HepG2 (cell line): ENCODE results near the gene TARM1. TPM values are rescaled to one million over a fixed set of nuclear protein-coding genes. Genes with fewer than 3 reads are reported as not detected.

Experiments
- ATAC-seq: fragments of 200-7000 bp; cut with Tn5 transposase; 3 replicates; pipeline ENCODE4 v1.9.1; 2020; ENCODE audit warnings: mild to moderate bottlenecking, moderate library complexity
- BruUV-seq: library from RNA; stranded (reverse); fragments of 400-500 nt; replicated peaks from 2 replicates; lab custom pipeline; 2021; lab: Mats Ljungman, UMichigan
- CTCF ChIA-PET: fragments of 300-600 bp; formaldehyde crosslinking; extraction: SDS; loops from one replicate; lab custom pipeline; 2021; ENCODE audit warnings: low total read pairs, inconsistent platforms, low intra/inter-chr PET ratio; lab: Yijun Ruan, JAX
- POLR2A ChIA-PET: fragments of 350-600 bp; sonication (Branson Sonifier 250); formaldehyde crosslinking; loops from one replicate; lab custom pipeline; 2020; ENCODE audit warnings: antibody characterized with exemption, inconsistent platforms; lab: Yijun Ruan, JAX
- DNase-seq: peaks from one replicate; pipeline ENCODE4 v3.0.0-alpha.2; 2015; ENCODE audit warnings: low spot score
- FAIRE-seq: peaks from 3 replicates; lab custom pipeline; 2011; peaks lifted over from hg19 to GRCh38; lab: Jason Lieb, UNC
- H2AFZ ChIP-seq: one replicate; pipeline ENCODE4 v1.6.1; 2011; ENCODE audit warnings: low read length, inconsistent platforms
- H3K27ac ChIP-seq: fragments of 300-600 bp; 3 replicates; pipeline ENCODE4 v1.8.0; 2011; ENCODE audit warnings: mixed run types, mild to moderate bottlenecking, mixed read lengths, low read length, inconsistent platforms; ENCODE audit not compliant: insufficient read depth; ENCODE audit errors: extremely low read length
- H3K27me3 ChIP-seq, 2 experiments: fragments of 200-600 bp in 1 of 2; 2 replicates in 1 of 2; 3 replicates in 1 of 2; pipeline versions ENCODE4 v1.6.0 to v1.8.0; 2011; ENCODE audit warnings: low read length in 2 of 2, mild to moderate bottlenecking in 2 of 2, moderate library complexity in 2 of 2, inconsistent platforms in 1 of 2; ENCODE audit not compliant: insufficient read depth in 2 of 2, control insufficient read depth in 1 of 2
- H3K36me3 ChIP-seq, 2 experiments: fragments of 200-600 bp in 1 of 2; replicated peaks in 1 of 2; 2 replicates in 1 of 2; 3 replicates in 1 of 2; pipeline versions ENCODE4 v1.5.1 to v1.8.0; 2011; ENCODE audit warnings: low read length in 2 of 2, inconsistent platforms in 1 of 2; ENCODE audit not compliant: insufficient read depth in 2 of 2, control insufficient read depth in 1 of 2
- H3K4me1 ChIP-seq: 2 replicates; pipeline ENCODE4 v1.5.1; 2012; ENCODE audit warnings: low read length, inconsistent platforms; ENCODE audit not compliant: insufficient read depth
- H3K4me2 ChIP-seq: 2 replicates; pipeline ENCODE4 v1.6.0; 2011; ENCODE audit warnings: low read depth, low read length, inconsistent platforms
- H3K4me3 ChIP-seq, 3 experiments: fragments of 200-600 bp in 1 of 3; sonication (generic), shearing (Covaris generic) in 1 of 3; replicated peaks in 1 of 3; 2 replicates each; pipeline ENCODE4 v1.5.1; 2011 to 2016; ENCODE audit warnings: low read length in 3 of 3, inconsistent platforms in 2 of 3, low read depth in 2 of 3, mild to moderate bottlenecking in 2 of 3, control low read depth in 1 of 3, mixed read lengths in 1 of 3; ENCODE audit not compliant: insufficient read depth in 1 of 3
- H3K79me2 ChIP-seq: one replicate; pipeline ENCODE4 v1.6.1; 2011; ENCODE audit warnings: low read length, inconsistent platforms; ENCODE audit not compliant: insufficient read depth
- H3K9ac ChIP-seq: 2 replicates; pipeline ENCODE4 v1.6.0; 2011; ENCODE audit warnings: mild to moderate bottlenecking, low read depth, low read length, inconsistent platforms; ENCODE audit not compliant: insufficient read depth
- H3K9me3 ChIP-seq: 2 replicates; pipeline ENCODE4 v1.5.1; 2012; ENCODE audit warnings: mild to moderate bottlenecking, low read length
- H4K20me1 ChIP-seq: 2 replicates; pipeline ENCODE4 v1.6.0; 2011; ENCODE audit warnings: inconsistent platforms, mild to moderate bottlenecking, low read length, moderate library complexity; ENCODE audit not compliant: insufficient read depth
- CCDC6 ChIP-seq: sonication (generic); formaldehyde crosslinking; IDR thresholded peaks from 2 replicates; pipeline ENCODE4 v1.8.1; 2022; ENCODE audit warnings: mild to moderate bottlenecking, missing genetic modification reagents, moderate library complexity
- CHD4 ChIP-seq: fragments of 200-600 bp; sonication (generic); IDR thresholded peaks from 2 replicates; pipeline ENCODE4 v1.7.0; 2017; ENCODE audit warnings: mild to moderate bottlenecking, low read length, borderline replicate concordance
- DNMT1 ChIP-seq: sonication (generic); formaldehyde crosslinking; IDR thresholded peaks from 2 replicates; pipeline ENCODE4 v1.5.1; 2020; ENCODE audit warnings: mild to moderate bottlenecking, missing genetic modification reagents
- FOXC1 ChIP-seq: sonication (generic); formaldehyde crosslinking; IDR thresholded peaks from 2 replicates; pipeline ENCODE4 v1.8.0; 2022; ENCODE audit warnings: mild to moderate bottlenecking, missing genetic modification reagents, borderline replicate concordance
- GZF1 ChIP-seq: sonication (generic); formaldehyde crosslinking; IDR thresholded peaks from 2 replicates; pipeline ENCODE4 v1.5.1; 2020; ENCODE audit warnings: mild to moderate bottlenecking, missing genetic modification reagents
- HDAC2 ChIP-seq: sonication (generic); formaldehyde crosslinking; IDR thresholded peaks from 2 replicates; pipeline ENCODE4 v1.4.0; 2020; ENCODE audit warnings: missing genetic modification reagents
- HNRNPK ChIP-seq: fragments of 200-400 bp; formaldehyde crosslinking; IDR thresholded peaks from 2 replicates; pipeline ENCODE4 v1.6.1; 2018; ENCODE audit warnings: low read length, low read depth, moderate library complexity, mild to moderate bottlenecking; ENCODE audit not compliant: poor library complexity, severe bottlenecking
- KDM3A ChIP-seq: IDR thresholded peaks from 2 replicates; pipeline ENCODE4 v1.6.1; 2018; ENCODE audit warnings: low read depth, missing compliant biosample characterization
- NONO ChIP-seq, 2 experiments: fragments of 450-650 bp in 1 of 2; sonication (generic) in 1 of 2; formaldehyde crosslinking in 1 of 2; IDR thresholded peaks in 1 of 2; conservative IDR thresholded peaks in 1 of 2; 2 replicates each; pipeline versions ENCODE4 v1.6.1 to v1.8.0; 2017 to 2022; ENCODE audit warnings: mild to moderate bottlenecking in 1 of 2, missing genetic modification reagents in 1 of 2, moderate library complexity in 1 of 2
- PRDM10 ChIP-seq: sonication (generic); formaldehyde crosslinking; IDR thresholded peaks from 2 replicates; pipeline ENCODE4 v1.4.0; 2020; ENCODE audit warnings: low read depth, missing genetic modification reagents
- SP140L ChIP-seq: sonication (generic); formaldehyde crosslinking; IDR thresholded peaks from 2 replicates; pipeline ENCODE4 v1.4.0; 2020; ENCODE audit warnings: missing genetic modification reagents, borderline replicate concordance
- TAF1 ChIP-seq: sonication (generic); formaldehyde crosslinking; IDR thresholded peaks from 2 replicates; pipeline ENCODE4 v1.4.0; 2020; ENCODE audit warnings: missing genetic modification reagents
- TEAD2 ChIP-seq: sonication (generic); formaldehyde crosslinking; IDR thresholded peaks from 2 replicates; pipeline ENCODE4 v1.9.0; 2021; ENCODE audit warnings: missing genetic modification reagents
- XBP1 ChIP-seq: sonication (generic); formaldehyde crosslinking; IDR thresholded peaks from 2 replicates; pipeline ENCODE4 v1.5.0; 2020; ENCODE audit warnings: missing genetic modification reagents
- ZFAT ChIP-seq: sonication (generic); formaldehyde crosslinking; conservative IDR thresholded peaks from 2 replicates; pipeline ENCODE4 v1.8.1; 2023; ENCODE audit warnings: missing genetic modification reagents, inconsistent platforms
- ZMYM4 ChIP-seq: sonication (generic); formaldehyde crosslinking; IDR thresholded peaks from 2 replicates; pipeline ENCODE4 v1.8.1; 2023; ENCODE audit warnings: mild to moderate bottlenecking, missing genetic modification reagents
- ZNF143 ChIP-seq: sonication (generic); formaldehyde crosslinking; IDR thresholded peaks from 2 replicates; pipeline ENCODE4 v1.4.0; 2020; ENCODE audit warnings: missing genetic modification reagents
- ZNF20 ChIP-seq: sonication (generic); formaldehyde crosslinking; IDR thresholded peaks from 2 replicates; pipeline ENCODE4 v1.4.0; 2020; ENCODE audit warnings: mild to moderate bottlenecking, moderate library complexity, missing genetic modification reagents
- ZNF251 ChIP-seq: sonication (generic); formaldehyde crosslinking; IDR thresholded peaks from 2 replicates; pipeline ENCODE4 v1.9.0; 2021; ENCODE audit warnings: mild to moderate bottlenecking, missing genetic modification reagents
- WGBS: methylation state at CpG from one replicate; pipeline ENCODE4 v1.1.6; 2017; ENCODE audit warnings: low lambda C conversion rate; 5-methylcytosine and 5-hydroxymethylcytosine counted together
- in situ Hi-C: cut with HindIII; loops from 2 replicates; pipeline ENCODE4 v1.10.0; 2017; ENCODE audit warnings: low pct_unique_long_range_greater_than_20kb; ENCODE audit not compliant: extremely low pct_ligation_motif_present
- intact Hi-C: fragments of 100-400 bp; cut with micrococcal nuclease; formaldehyde crosslinking; loops from one replicate; pipeline ENCODE4 v1.10.0; 2022; ENCODE audit not compliant: unreplicated experiment
- polyA plus RNA-seq, 8 experiments: library from polyadenylated mRNA; depleted of rRNA in 3 of 8; stranded (reverse) in 7 of 8; unstranded in 1 of 8; fragments of >200 nt; fragmentation: Illumina TruSeq in 4 of 8; extraction: Trizol in 4 of 8; gene quantifications; 2 replicates each; pipeline versions ENCODE4 v1.2.1 to v1.2.3, GENCODE V29; 2011 to 2016; ENCODE audit warnings: low read depth in 4 of 8, missing spikeins in 1 of 8, mixed read lengths in 1 of 8; ENCODE audit not compliant: insufficient read depth in 1 of 8
- total RNA-seq, 5 experiments: library from RNA; depleted of rRNA; stranded (reverse); fragments of >200 nt; fragmentation: Illumina TruSeq; extraction: Trizol; gene quantifications; 2 replicates each; pipeline ENCODE4 v1.2.3, GENCODE V29; 2016; ENCODE audit warnings: low read depth in 1 of 5

TARM1 gene
- total and polyA plus RNA-seq, 2 of the 13 experiments (the other 11 are each of a cell fraction or from before 2014, with no cell fraction given): not detected

DNA sequence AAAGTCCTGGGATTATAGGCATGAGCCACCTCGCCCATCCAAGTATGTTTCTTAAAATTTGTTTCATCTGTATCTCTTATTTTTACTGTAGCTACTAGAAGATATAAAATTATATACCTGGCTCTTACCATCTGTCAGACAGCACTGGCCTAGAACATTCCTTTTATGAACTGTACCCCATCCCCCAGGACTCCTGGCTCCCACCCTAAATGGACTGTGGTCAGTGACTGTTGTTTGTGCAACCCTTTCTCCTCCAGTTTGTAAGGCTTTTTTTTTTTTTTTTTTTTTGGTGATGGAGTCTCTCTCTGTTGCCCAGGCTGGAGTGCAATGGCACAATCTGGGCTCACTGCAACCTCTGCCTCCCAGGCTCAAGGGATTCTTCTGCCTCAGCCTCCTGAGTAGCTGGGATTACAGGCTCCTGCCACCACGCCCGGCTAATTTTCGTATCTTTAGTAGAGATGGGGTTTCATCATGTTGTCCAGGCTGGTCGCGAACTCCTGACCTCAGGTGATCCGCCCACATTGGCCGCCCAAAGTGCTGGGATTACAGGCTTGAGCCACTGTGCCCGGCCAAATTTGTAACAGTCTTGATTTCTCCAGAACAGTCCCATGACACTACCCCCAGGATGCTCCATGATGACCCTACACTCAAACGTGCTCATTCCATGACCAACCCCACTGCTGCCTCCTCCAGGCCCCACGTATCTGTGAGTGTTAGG is 24.0 kb upstream of the TARM1 start (continued):
- TF ChIP-seq XBP1 (no peak), NONO (IDR thresholded peaks at IDR 0.05) (no peak), NONO (CRISPR knock-in tag; conservative IDR thresholded peaks at IDR 0.05) (no peak)

DNA sequence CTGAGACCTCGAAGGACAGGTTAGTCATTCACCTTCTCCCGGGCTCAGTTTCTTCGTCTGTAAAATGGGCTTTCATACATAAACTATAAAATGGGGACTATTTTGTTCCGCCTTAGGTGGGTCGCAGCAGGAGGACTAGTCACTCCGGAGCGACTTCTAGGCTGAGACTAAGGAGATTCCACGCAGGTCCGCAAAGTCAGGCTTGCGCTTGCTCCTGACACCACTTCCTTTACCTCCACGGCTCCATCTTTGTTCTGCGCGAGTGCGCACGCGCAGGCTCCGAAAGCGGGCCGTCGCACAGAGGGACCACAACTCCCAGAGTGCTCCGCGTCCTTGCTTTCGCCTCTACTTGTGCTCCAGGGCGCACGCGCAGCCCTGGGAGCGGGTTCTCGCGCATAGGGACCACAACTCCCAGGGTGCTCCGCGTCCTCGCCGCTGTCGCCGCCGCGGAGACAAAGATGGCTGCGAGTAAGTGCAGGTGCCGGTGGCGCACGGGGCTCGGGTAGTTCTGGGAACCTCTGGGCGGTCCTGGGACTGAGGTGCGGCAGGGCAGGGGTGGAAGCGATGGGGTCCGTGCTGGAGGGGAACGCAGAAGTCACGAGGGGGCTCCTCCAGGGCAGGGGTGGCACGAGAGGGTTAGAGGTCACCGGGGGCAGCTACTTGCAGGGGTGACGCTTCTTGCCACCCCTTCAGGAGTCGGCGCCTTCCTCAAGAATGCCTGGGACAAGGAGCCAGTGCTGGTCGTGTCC is 21.4 kb upstream of the TARM1 start, which contains the start of gene NDUFA3:
Gene NDUFA3, plus strand, starts transcription at position 435 of the 749 bp plus-strand sequence. Its CDS starts 24 bp downstream, at position 459.
- CTCF ChIA-PET: no interaction called here
- POLR2A ChIA-PET: interaction anchor here (1.1 to 2.6 kb wide), 2 partner anchors 13 to 34 kb away, joined by 5 to 14 read pairs; partner anchors contain the start of genes CNOT3, PRPF31 and TFPT
- DNase-seq (peak; percentile 96), FAIRE-seq (peak; percentile 89), ATAC-seq (peak; percentile 96)
- peak within 1 kb of the TSS; percentile 88 for H3K4me2 ChIP-seq
- in situ Hi-C loops: no loop called here
- H3K4me1 ChIP-seq: peaks cover 17% of the 10 kb centered on the region
- H3K9me3 ChIP-seq: no peaks in the 10 kb centered on the region
- H3K4me3 ChIP-seq: peak within 1 kb of the TSS; percentile 76 to 99 (median 78)
- WGBS: 1% methylated on average over 11 of the region's 54 CpGs
- intact Hi-C loops: no loop called here
- H3K79me2 ChIP-seq: peaks cover 9% of the 10 kb centered on the region
- no peak within 1 kb of the TSS for H2AFZ ChIP-seq
- H3K27ac ChIP-seq: peak within 1 kb of the TSS; percentile 46
- H3K27me3 ChIP-seq: no peaks in the 10 kb centered on the region; a peak in 1 of 5 replicates
- no peaks in the 10 kb centered on the region for H4K20me1 ChIP-seq
- TSS peak; percentile 88 for BruUV-seq
- H3K36me3 ChIP-seq: peaks cover 6 to 17% of the 10 kb centered on the region in 2 experiments; a peak in 3 of 5 replicates
- H3K9ac ChIP-seq: peak within 1 kb of the TSS; percentile 81
- TF ChIP-seq PRDM10 (CRISPR knock-in tag) (peak; percentile 62), SP140L (no peak; the same call in 1 of the 2 replicates), TAF1 (CRISPR knock-in tag) (peak; percentile 89), HNRNPK (no peak), GZF1 (no peak), HDAC2 (peak; percentile 76), TEAD2 (CRISPR knock-in tag) (no peak), CCDC6 (CRISPR knock-in tag) (no peak), CHD4 (peak; percentile 99; the same call in 1 of the 2 replicates), ZMYM4 (peak; percentile 46; the same call in 1 of the 2 replicates), FOXC1 (CRISPR knock-in tag) (peak; percentile 64; the same call in 1 of the 2 replicates), ZNF20 (no peak), DNMT1 (no peak; the same call in 1 of the 2 replicates), ZNF251 (CRISPR knock-in tag) (no peak), KDM3A (CRISPR knock-in tag) (peak; percentile 42; the same call in 1 of the 2 replicates), ZFAT (no peak), ZNF143 (CRISPR knock-in tag) (peak; percentile 98)
